Calu3 (cell line): ENCODE measurements around the gene BGLAP. TPM values are rescaled to one million over a fixed set of nuclear protein-coding genes. Genes with fewer than 3 reads are reported as not detected.

Source experiments
- BruUV-seq: library from RNA; stranded (reverse); fragments of 400-500 nt; replicated peaks from 2 replicates; lab custom pipeline; 2021; lab: Mats Ljungman, UMichigan
- CTCF ChIA-PET: fragments of 300-600 bp; sonication (Branson Sonifier 250); formaldehyde crosslinking; loops from one replicate; lab custom pipeline; 2022; ENCODE audit warnings: antibody characterized with exemption; lab: Charles Lee
- DNase-seq: peaks from one replicate; pipeline ENCODE4 v3.0.0; 2022
- H3K27ac Mint-ChIP-seq: one replicate; pipeline ENCODE4 v1.8.0; 2022; ENCODE audit warnings: mixed read lengths; ENCODE audit not compliant: unreplicated experiment
- H3K27me3 Mint-ChIP-seq: one replicate; pipeline ENCODE4 v1.8.0; 2022; ENCODE audit warnings: mixed read lengths; ENCODE audit not compliant: unreplicated experiment
- H3K36me3 Mint-ChIP-seq: one replicate; pipeline ENCODE4 v1.8.0; 2022; ENCODE audit warnings: mild to moderate bottlenecking, moderate library complexity, mixed read lengths; ENCODE audit not compliant: insufficient read depth, unreplicated experiment
- H3K4me1 Mint-ChIP-seq: one replicate; pipeline ENCODE4 v1.8.0; 2022; ENCODE audit warnings: mild to moderate bottlenecking, low read depth, mixed read lengths; ENCODE audit not compliant: unreplicated experiment
- H3K4me3 Mint-ChIP-seq: one replicate; pipeline ENCODE4 v1.8.0; 2022; ENCODE audit warnings: mild to moderate bottlenecking, low read depth, moderate library complexity, mixed read lengths; ENCODE audit not compliant: unreplicated experiment
- H3K9me3 Mint-ChIP-seq: one replicate; pipeline ENCODE4 v1.8.0; 2022; ENCODE audit warnings: low read depth, mixed read lengths; ENCODE audit not compliant: unreplicated experiment
- intact Hi-C: fragments of 100-400 bp; cut with micrococcal nuclease; formaldehyde crosslinking; loops from one replicate; pipeline ENCODE4 v1.10.0; 2022; ENCODE audit not compliant: unreplicated experiment
- total RNA-seq: library from RNA; stranded (reverse); gene quantifications from 2 replicates; pipeline ENCODE4 v1.2.3, GENCODE V29; 2022
- TF ChIP-seq, protein P1 (sequence below): fragments of 200-600 bp; IDR thresholded peaks from one replicate; pipeline ENCODE4 v1.8.0; 2022; ENCODE audit warnings: antibody characterized with exemption; ENCODE audit not compliant: unreplicated experiment

BGLAP gene
- total RNA-seq, 1 experiment from 2014 or later = 2.6 TPM

DNA sequence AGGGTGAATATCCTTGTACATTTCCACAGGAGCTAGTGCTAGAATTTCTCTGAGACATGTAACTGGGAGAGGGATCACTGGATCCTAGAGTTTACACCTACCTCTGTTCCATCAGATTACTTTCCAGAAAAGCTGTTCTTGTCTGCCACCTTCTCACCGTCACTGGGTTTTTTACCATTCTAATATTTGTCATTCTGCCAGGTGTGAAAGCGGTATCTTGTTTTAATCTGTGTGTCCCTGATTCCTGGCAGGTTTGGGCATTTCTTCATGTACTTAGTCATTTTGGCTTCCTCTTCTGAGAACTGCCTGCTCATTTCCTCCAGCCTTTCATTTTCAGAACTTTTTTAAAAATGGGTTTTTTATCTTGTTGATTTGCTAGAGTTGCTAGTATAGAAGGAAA is 24.1 kb upstream of the BGLAP start:
- BruUV-seq = no TSS peak
- Mint-ChIP-seq H3K4me1 (peaks cover 15% of the 10 kb centered on the region), H3K4me3 (no peak overlapping the region), H3K36me3 (peaks cover 12% of the 10 kb centered on the region), H3K27me3 (no peaks in the 10 kb centered on the region), H3K9me3 (no peaks in the 10 kb centered on the region), H3K27ac (no peak overlapping the region)
- CTCF ChIA-PET = interaction anchor here (0.7 kb wide), 1 partner anchor 92 kb away, joined by 4 read pairs; no protein-coding TSS in a partner anchor
- TF ChIP-seq, protein P1, sequence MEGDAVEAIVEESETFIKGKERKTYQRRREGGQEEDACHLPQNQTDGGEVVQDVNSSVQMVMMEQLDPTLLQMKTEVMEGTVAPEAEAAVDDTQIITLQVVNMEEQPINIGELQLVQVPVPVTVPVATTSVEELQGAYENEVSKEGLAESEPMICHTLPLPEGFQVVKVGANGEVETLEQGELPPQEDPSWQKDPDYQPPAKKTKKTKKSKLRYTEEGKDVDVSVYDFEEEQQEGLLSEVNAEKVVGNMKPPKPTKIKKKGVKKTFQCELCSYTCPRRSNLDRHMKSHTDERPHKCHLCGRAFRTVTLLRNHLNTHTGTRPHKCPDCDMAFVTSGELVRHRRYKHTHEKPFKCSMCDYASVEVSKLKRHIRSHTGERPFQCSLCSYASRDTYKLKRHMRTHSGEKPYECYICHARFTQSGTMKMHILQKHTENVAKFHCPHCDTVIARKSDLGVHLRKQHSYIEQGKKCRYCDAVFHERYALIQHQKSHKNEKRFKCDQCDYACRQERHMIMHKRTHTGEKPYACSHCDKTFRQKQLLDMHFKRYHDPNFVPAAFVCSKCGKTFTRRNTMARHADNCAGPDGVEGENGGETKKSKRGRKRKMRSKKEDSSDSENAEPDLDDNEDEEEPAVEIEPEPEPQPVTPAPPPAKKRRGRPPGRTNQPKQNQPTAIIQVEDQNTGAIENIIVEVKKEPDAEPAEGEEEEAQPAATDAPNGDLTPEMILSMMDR = no peak
- intact Hi-C loops = no loop called here
- DNase-seq = no peak

DNA sequence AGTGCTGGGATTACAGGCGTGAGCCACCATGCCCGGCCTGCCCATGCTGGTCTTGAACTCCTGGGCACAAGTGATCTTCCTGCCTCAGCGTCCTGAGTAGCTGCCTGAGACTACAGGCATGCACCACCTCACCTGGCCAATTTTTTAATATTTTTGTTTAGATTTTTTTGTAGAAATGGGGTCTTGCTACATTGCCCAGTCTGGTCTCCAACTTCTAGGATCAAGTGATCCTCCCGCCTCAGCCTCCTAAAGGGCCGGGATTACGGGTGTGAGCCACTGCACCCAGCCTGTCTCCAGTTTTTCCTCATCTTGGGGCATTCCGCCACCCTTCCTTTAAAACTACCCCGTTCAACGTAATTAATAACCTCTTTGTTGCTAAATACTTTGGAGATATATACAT is 21.8 kb upstream of the BGLAP start:
- intact Hi-C loops = no loop called here
- Mint-ChIP-seq H3K27me3 (no peaks in the 10 kb centered on the region), H3K9me3 (no peaks in the 10 kb centered on the region), H3K36me3 (peaks cover 4% of the 10 kb centered on the region), H3K27ac (no peak overlapping the region), H3K4me1 (peaks cover 17% of the 10 kb centered on the region), H3K4me3 (no peak overlapping the region)
- BruUV-seq = no TSS peak
- no peak for DNase-seq
- TF ChIP-seq, protein P1 = no peak
- CTCF ChIA-PET = no interaction called here

DNA sequence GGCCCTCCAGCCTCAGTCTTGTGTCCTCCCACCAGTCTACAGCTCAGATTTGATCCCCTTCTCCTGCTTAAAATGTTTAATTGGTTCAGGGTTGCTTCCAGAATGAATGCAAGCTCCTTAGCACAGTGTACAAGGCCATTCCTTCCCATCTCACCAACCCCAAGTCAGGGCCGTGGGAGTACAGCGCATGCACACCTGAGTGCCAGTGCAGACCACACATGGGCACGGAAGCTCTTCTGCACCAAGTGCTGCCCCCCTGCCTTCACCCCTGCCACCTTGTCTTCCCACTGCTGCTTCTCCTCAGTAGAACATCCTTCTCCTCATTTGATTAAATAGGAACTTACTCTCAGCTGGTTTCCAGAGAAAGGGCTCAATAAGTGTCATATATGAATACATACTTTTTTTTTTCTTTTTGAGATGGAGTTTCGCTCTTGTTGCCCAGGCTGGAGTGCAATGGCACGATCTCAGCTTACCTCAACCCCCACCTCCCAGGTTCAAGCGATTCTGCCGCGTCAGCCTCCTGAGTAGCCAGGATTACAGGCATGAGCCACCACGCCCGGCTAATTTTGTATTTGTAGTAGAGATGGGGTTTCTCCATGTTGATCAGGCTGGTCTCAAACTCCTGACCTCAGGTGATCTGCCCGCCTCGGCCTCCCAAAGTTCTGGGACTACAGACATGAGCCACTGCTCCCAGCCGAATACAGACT is 19.8 kb upstream of the BGLAP start:
- no peak overlapping the region for H3K27ac Mint-ChIP-seq
- H3K9me3 Mint-ChIP-seq = no peaks in the 10 kb centered on the region
- H3K27me3 Mint-ChIP-seq = no peaks in the 10 kb centered on the region
- peaks cover 4% of the 10 kb centered on the region for H3K36me3 Mint-ChIP-seq
- TF ChIP-seq, protein P1 = no peak
- no peak overlapping the region for H3K4me3 Mint-ChIP-seq
- CTCF ChIA-PET = interaction anchor here (1.0 kb wide), 1 partner anchor 76 kb away, joined by 3 read pairs; no protein-coding TSS in a partner anchor
- intact Hi-C loops = no loop called here
- DNase-seq = no peak
- peaks cover 17% of the 10 kb centered on the region for H3K4me1 Mint-ChIP-seq
- BruUV-seq = no TSS peak

DNA sequence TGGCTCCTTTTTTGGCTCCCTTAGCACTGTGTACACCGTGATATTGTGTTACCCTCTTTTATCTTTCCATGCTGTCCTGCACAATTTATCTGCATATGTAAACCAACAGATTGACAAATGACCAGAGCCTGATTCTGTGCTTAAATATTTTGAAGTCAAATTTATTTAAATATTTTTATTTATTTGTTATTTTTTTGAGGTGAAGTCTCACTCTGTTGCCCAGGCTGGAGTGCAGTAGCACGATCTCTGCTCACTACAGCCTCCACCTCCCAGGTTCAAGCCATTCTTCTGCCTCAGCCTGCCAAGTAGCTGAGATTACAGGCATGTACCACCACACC is 16.3 kb upstream of the BGLAP start:
- Mint-ChIP-seq H3K4me3 (no peak overlapping the region), H3K27me3 (no peaks in the 10 kb centered on the region), H3K36me3 (peaks cover 17% of the 10 kb centered on the region), H3K9me3 (no peaks in the 10 kb centered on the region), H3K4me1 (peaks cover 17% of the 10 kb centered on the region), H3K27ac (no peak overlapping the region)
- intact Hi-C loops = loop anchor here (1.0 kb wide), 2 partner anchors 79 to 135 kb away; no protein-coding TSS in a partner anchor
- DNase-seq = no peak
- TF ChIP-seq, protein P1 = no peak
- CTCF ChIA-PET = interaction anchor here (0.6 to 1.9 kb wide), 21 partner anchors 9 to 285 kb away, joined by 3 to 55 read pairs (median 6); partner anchors contain the start of genes PMF1, SEMA4A and SLC25A44
- BruUV-seq = no TSS peak
